HL-60 (cell line): ENCODE measurements around the gene C1QL3.

Experiments
- DNase-seq, 2 experiments: peaks; one replicate each; pipeline ENCODE4 v3.0.0-alpha.2; 2010 to 2020; ENCODE audit warnings: low read depth in 1 of 2, low spot score in 1 of 2
- H3K27ac ChIP-seq: fragments of 250-450 bp; sonication (Bioruptor Pico); replicated peaks from 2 replicates; pipeline ENCODE4 v1.5.1; 2020; ENCODE audit warnings: mild to moderate bottlenecking, moderate library complexity
- H3K27me3 ChIP-seq: fragments of 250-450 bp; sonication (Bioruptor Pico); 2 replicates; pipeline ENCODE4 v1.5.1; 2021; ENCODE audit warnings: mild to moderate bottlenecking, moderate library complexity; ENCODE audit not compliant: insufficient read depth, poor library complexity, severe bottlenecking
- H3K4me3 ChIP-seq: replicated peaks from 2 replicates; pipeline ENCODE4 v1.5.1; 2011; ENCODE audit warnings: mild to moderate bottlenecking, control low read depth, low read length; ENCODE audit not compliant: insufficient read depth
- CTCF ChIP-seq: IDR thresholded peaks from one replicate; pipeline ENCODE4 v1.5.1; 2011; ENCODE audit warnings: low read length, control low read depth, inconsistent platforms; ENCODE audit not compliant: insufficient read depth
- GABPA ChIP-seq: IDR thresholded peaks from 2 replicates; pipeline ENCODE4 v1.6.1; 2012; ENCODE audit warnings: low read depth
- POLR2AphosphoS5 ChIP-seq: IDR thresholded peaks from 2 replicates; pipeline ENCODE4 v1.6.1; 2012; ENCODE audit warnings: low read depth
- REST ChIP-seq: IDR thresholded peaks from 2 replicates; pipeline ENCODE4 v1.6.1; 2012; ENCODE audit warnings: low read depth; ENCODE audit not compliant: insufficient replicate concordance
- SPI1 ChIP-seq: IDR thresholded peaks from 2 replicates; pipeline ENCODE4 v1.6.1; 2012; ENCODE audit warnings: low read depth, mild to moderate bottlenecking, borderline replicate concordance

Gene C1QL3

GRCh38 chr10:16497911-16498310 is 23.8 kb downstream of the C1QL3 start:
- Histone ChIP-seq H3K4me3 (no peak overlapping the region), H3K27ac (no peak overlapping the region), H3K27me3 (no peaks in the 10 kb centered on the region)
- TF ChIP-seq CTCF = no peak
- no peak for TF ChIP-seq SPI1
- no peak for TF ChIP-seq GABPA
- no peak for TF ChIP-seq REST
- no peak for TF ChIP-seq POLR2AphosphoS5
- DNase-seq = no peak

GRCh38 chr10:16493884-16494536 is 27.7 kb downstream of the C1QL3 start:
- no peaks in the 10 kb centered on the region for H3K27me3 ChIP-seq
- no peak for DNase-seq
- no peak for TF ChIP-seq CTCF
- TF ChIP-seq GABPA = no peak
- no peak for TF ChIP-seq SPI1
- TF ChIP-seq REST = no peak
- TF ChIP-seq POLR2AphosphoS5 = no peak
- H3K27ac ChIP-seq = no peak overlapping the region
- no peak overlapping the region for H3K4me3 ChIP-seq

GRCh38 chr10:16491933-16492332 is 29.7 kb downstream of the C1QL3 start:
- TF ChIP-seq GABPA (no peak), POLR2AphosphoS5 (no peak), SPI1 (no peak), CTCF (no peak), REST (no peak)
- Histone ChIP-seq H3K27me3 (no peaks in the 10 kb centered on the region), H3K4me3 (no peak overlapping the region), H3K27ac (no peak overlapping the region)
- DNase-seq = no peak
